ENCODE measurements around the gene MXRA7.

Gene MXRA7

DNA sequence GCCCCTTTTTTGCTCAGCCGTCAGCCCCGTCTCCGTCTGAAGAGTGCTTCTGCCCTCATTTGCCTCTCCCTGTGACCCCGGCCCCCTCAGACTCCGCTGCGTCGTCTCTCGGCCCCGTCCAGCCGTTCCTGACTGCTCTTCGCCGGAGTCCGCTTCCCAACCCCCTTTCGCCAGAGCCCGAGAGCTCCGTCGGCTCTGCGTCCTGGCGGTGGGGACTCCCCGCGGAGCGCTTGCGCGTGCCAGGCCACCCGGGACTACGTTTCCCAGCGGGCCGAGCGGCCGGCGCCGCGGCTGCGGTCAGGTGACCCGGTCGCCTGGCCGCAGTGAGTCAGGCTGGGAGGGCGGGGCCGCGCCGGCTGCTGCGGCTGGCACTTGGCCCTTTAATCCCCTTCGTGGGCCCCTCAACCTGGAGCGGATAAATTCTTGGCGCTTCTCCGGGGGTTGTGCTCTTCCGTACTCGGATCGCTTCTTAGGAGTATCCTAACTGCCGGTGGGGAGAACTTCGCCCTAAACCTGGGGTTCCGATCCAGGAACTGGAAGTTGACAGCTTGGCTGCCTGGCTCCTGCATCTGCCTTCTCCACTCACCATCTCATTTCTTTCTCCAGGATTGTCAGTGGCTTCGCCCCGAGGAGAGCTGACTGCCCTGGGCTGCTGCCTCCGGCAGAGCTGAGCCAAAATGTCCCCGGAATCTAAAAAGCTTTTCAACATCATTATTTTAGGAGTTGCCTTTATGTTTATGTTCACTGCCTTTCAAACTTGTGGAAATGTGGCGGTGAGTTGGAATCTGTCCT is 27.1 kb upstream of the MXRA7 start, which contains the start of gene MFSD11 (continued):
- TF ChIP-seq ZNF473 (tag by site-specific recombination; IDR thresholded peaks at IDR 0.05) (no peak), ZNF629 (tag by site-specific recombination; IDR thresholded peaks at IDR 0.05) (peak; percentile 79; the same call in 1 of the 2 replicates), ZNF521 (tag by site-specific recombination; IDR thresholded peaks at IDR 0.05) (no peak), ZNF785 (tag by site-specific recombination; IDR thresholded peaks at IDR 0.05) (peak; percentile 65; the same call in 1 of the 2 replicates), ZFP41 (tag by site-specific recombination; IDR thresholded peaks at IDR 0.05; ENCODE audit: borderline replicate concordance) (no peak), ZNF140 (tag by site-specific recombination; IDR thresholded peaks at IDR 0.05) (no peak), ZNF677 (tag by site-specific recombination; IDR thresholded peaks at IDR 0.05) (no peak), ZNF24 (tag by site-specific recombination; IDR thresholded peaks at IDR 0.05) (peak; percentile 72; the same call in 1 of the 2 replicates), ZNF571 (tag by site-specific recombination; IDR thresholded peaks at IDR 0.05) (no peak), ZNF391 (tag by site-specific recombination; IDR thresholded peaks at IDR 0.05; ENCODE audit: borderline replicate concordance, low read depth) (0 out of 2 replicates have a peak, but pooled peaks have one; percentile 66), ZNF266 (tag by site-specific recombination; IDR thresholded peaks at IDR 0.05; ENCODE audit: low read depth) (no peak), ZNF660 (tag by site-specific recombination; IDR thresholded peaks at IDR 0.05) (peak; percentile 63; the same call in 1 of the 2 replicates), OSR2 (tag by site-specific recombination; IDR thresholded peaks at IDR 0.05) (peak; percentile 20; the same call in 1 of the 2 replicates), WT1 (tag by site-specific recombination; IDR thresholded peaks at IDR 0.05) (peak; percentile 23), ZNF157 (tag by site-specific recombination; IDR thresholded peaks at IDR 0.05) (no peak), ZNF202 (tag by site-specific recombination; IDR thresholded peaks at IDR 0.05; ENCODE audit: borderline replicate concordance) (no peak), ZNF658 (tag by site-specific recombination; IDR thresholded peaks at IDR 0.05) (no peak), ZNF514 (tag by site-specific recombination; IDR thresholded peaks at IDR 0.05) (no peak), ZNF549 (tag by site-specific recombination; IDR thresholded peaks at IDR 0.05) (no peak), ZNF335 (tag by site-specific recombination; conservative IDR thresholded peaks at IDR 0.05) (peak; percentile 85), ZNF610 (tag by site-specific recombination; IDR thresholded peaks at IDR 0.05; ENCODE audit: borderline replicate concordance) (peak; percentile 79), ZNF426 (tag by site-specific recombination; IDR thresholded peaks at IDR 0.05) (no peak), ZBTB7A (tag by site-specific recombination; IDR thresholded peaks at IDR 0.05; ENCODE audit: low read depth) (no peak), ZNF548 (tag by site-specific recombination; IDR thresholded peaks at IDR 0.05) (no peak), ZNF19 (tag by site-specific recombination; IDR thresholded peaks at IDR 0.05; ENCODE audit: low read depth) (no peak), ZNF155 (tag by site-specific recombination; IDR thresholded peaks at IDR 0.05) (no peak), ZNF404 (tag by site-specific recombination; IDR thresholded peaks at IDR 0.05) (no peak), ZNF274 (IDR thresholded peaks at IDR 0.05; ENCODE audit: low read length) (no peak), ZNF274 (tag by site-specific recombination; IDR thresholded peaks at IDR 0.05; ENCODE audit: borderline replicate concordance) (no peak)
- TF ChIP-seq, protein P1, sequence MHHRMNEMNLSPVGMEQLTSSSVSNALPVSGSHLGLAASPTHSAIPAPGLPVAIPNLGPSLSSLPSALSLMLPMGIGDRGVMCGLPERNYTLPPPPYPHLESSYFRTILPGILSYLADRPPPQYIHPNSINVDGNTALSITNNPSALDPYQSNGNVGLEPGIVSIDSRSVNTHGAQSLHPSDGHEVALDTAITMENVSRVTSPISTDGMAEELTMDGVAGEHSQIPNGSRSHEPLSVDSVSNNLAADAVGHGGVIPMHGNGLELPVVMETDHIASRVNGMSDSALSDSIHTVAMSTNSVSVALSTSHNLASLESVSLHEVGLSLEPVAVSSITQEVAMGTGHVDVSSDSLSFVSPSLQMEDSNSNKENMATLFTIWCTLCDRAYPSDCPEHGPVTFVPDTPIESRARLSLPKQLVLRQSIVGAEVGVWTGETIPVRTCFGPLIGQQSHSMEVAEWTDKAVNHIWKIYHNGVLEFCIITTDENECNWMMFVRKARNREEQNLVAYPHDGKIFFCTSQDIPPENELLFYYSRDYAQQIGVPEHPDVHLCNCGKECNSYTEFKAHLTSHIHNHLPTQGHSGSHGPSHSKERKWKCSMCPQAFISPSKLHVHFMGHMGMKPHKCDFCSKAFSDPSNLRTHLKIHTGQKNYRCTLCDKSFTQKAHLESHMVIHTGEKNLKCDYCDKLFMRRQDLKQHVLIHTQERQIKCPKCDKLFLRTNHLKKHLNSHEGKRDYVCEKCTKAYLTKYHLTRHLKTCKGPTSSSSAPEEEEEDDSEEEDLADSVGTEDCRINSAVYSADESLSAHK (tag by site-specific recombination; IDR thresholded peaks at IDR 0.05), result peak; percentile 48; the same call in 1 of the 2 replicates
- TF ChIP-seq, protein P2, sequence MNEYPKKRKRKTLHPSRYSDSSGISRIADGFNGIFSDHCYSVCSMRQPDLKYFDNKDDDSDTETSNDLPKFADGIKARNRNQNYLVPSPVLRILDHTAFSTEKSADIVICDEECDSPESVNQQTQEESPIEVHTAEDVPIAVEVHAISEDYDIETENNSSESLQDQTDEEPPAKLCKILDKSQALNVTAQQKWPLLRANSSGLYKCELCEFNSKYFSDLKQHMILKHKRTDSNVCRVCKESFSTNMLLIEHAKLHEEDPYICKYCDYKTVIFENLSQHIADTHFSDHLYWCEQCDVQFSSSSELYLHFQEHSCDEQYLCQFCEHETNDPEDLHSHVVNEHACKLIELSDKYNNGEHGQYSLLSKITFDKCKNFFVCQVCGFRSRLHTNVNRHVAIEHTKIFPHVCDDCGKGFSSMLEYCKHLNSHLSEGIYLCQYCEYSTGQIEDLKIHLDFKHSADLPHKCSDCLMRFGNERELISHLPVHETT (tag by site-specific recombination; IDR thresholded peaks at IDR 0.05), result no peak; the same call in 1 of the 2 replicates
- TF ChIP-seq, protein P3, sequence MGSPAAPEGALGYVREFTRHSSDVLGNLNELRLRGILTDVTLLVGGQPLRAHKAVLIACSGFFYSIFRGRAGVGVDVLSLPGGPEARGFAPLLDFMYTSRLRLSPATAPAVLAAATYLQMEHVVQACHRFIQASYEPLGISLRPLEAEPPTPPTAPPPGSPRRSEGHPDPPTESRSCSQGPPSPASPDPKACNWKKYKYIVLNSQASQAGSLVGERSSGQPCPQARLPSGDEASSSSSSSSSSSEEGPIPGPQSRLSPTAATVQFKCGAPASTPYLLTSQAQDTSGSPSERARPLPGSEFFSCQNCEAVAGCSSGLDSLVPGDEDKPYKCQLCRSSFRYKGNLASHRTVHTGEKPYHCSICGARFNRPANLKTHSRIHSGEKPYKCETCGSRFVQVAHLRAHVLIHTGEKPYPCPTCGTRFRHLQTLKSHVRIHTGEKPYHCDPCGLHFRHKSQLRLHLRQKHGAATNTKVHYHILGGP (tag by site-specific recombination; IDR thresholded peaks at IDR 0.05), result no peak
- TF ChIP-seq, protein P4, sequence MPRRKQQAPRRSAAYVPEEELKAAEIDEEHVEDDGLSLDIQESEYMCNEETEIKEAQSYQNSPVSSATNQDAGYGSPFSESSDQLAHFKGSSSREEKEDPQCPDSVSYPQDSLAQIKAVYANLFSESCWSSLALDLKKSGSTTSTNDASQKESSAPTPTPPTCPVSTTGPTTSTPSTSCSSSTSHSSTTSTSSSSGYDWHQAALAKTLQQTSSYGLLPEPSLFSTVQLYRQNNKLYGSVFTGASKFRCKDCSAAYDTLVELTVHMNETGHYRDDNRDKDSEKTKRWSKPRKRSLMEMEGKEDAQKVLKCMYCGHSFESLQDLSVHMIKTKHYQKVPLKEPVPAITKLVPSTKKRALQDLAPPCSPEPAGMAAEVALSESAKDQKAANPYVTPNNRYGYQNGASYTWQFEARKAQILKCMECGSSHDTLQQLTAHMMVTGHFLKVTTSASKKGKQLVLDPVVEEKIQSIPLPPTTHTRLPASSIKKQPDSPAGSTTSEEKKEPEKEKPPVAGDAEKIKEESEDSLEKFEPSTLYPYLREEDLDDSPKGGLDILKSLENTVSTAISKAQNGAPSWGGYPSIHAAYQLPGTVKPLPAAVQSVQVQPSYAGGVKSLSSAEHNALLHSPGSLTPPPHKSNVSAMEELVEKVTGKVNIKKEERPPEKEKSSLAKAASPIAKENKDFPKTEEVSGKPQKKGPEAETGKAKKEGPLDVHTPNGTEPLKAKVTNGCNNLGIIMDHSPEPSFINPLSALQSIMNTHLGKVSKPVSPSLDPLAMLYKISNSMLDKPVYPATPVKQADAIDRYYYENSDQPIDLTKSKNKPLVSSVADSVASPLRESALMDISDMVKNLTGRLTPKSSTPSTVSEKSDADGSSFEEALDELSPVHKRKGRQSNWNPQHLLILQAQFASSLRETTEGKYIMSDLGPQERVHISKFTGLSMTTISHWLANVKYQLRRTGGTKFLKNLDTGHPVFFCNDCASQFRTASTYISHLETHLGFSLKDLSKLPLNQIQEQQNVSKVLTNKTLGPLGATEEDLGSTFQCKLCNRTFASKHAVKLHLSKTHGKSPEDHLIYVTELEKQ (tag by site-specific recombination; IDR thresholded peaks at IDR 0.05; ENCODE audit: borderline replicate concordance), result no peak

Measured in HEK293 (cell line).